SK-N-DZ (cell line): ENCODE measurements around the gene YPEL2.
A peak's percentile ranks its signal among the peaks of the same experiment; 100 is the strongest.

ENCODE experiments used
- DNase-seq: peaks from one replicate; pipeline ENCODE4 v3.0.0-alpha.2; 2015; ENCODE audit warnings: low spot score

YPEL2 gene

GRCh38 chr17:59356543-59357218 is 25.2 kb downstream of the YPEL2 start:
- no peak for DNase-seq

- DNase-seq, result no peak
Observed at GRCh38 chr17:59357219-59357697, 25.8 kb downstream of the YPEL2 start.

- no peak for DNase-seq
Observed at GRCh38 chr17:59357929-59358328, 26.5 kb downstream of the YPEL2 start.

GRCh38 chr17:59361386-59361785 is 29.9 kb downstream of the YPEL2 start:
- no peak for DNase-seq

GRCh38 chr17:59361916-59362810 is 30.7 kb downstream of the YPEL2 start:
- DNase-seq, result no peak

GRCh38 chr17:59362811-59363205 is 31.4 kb downstream of the YPEL2 start:
- DNase-seq, result no peak

- peak; percentile 70 for DNase-seq
Observed at GRCh38 chr17:59365383-59365981, 34.0 kb downstream of the YPEL2 start.

GRCh38 chr17:59366040-59366757 is 34.7 kb downstream of the YPEL2 start:
- peak; percentile 43 for DNase-seq

GRCh38 chr17:59366773-59367656 is 35.6 kb downstream of the YPEL2 start:
- no peak for DNase-seq

GRCh38 chr17:59367657-59368045 is 36.2 kb downstream of the YPEL2 start:
- no peak for DNase-seq

- DNase-seq, result no peak
Observed at GRCh38 chr17:59368218-59368857, 36.9 kb downstream of the YPEL2 start.

- DNase-seq, result no peak
Observed at GRCh38 chr17:59369031-59369975, 37.8 kb downstream of the YPEL2 start.

- DNase-seq, result no peak
Observed at GRCh38 chr17:59370593-59371299, 39.3 kb downstream of the YPEL2 start.

- DNase-seq, result no peak
Observed at GRCh38 chr17:59371416-59372100, 40.1 kb downstream of the YPEL2 start.

GRCh38 chr17:59372138-59372751 is 40.8 kb downstream of the YPEL2 start:
- no peak for DNase-seq

- no peak for DNase-seq
Observed at GRCh38 chr17:59373882-59374495, 42.5 kb downstream of the YPEL2 start.

- DNase-seq, result no peak
Observed at GRCh38 chr17:59374612-59375011, 43.2 kb downstream of the YPEL2 start.
